ES-I3 (cell line): ENCODE measurements around the gene SRRM3.
"Not testable (repeated sequence)": the region's sequence is repeated elsewhere in the genome, so short reads cannot be mapped to it uniquely, and the experiment has no call there.

Source experiments
- H3K36me3 ChIP-seq: 2 replicates; pipeline ENCODE4 v1.6.1; 2013; ENCODE audit warnings: mild to moderate bottlenecking, low read length, control low read depth, moderate library complexity; ENCODE audit not compliant: insufficient read depth
- H3K4me1 ChIP-seq: 2 replicates; pipeline ENCODE4 v1.6.1; 2013; ENCODE audit warnings: mild to moderate bottlenecking, control low read depth, low read length; ENCODE audit not compliant: insufficient read depth
- H3K9ac ChIP-seq: 2 replicates; pipeline ENCODE4 v1.6.1; 2013; ENCODE audit warnings: low read depth, mild to moderate bottlenecking, low read length, moderate library complexity
- H3K9me3 ChIP-seq: 2 replicates; pipeline ENCODE4 v1.6.1; 2013; ENCODE audit warnings: mild to moderate bottlenecking, low read length, moderate library complexity; ENCODE audit not compliant: control insufficient read depth, insufficient read depth

SRRM3 gene

DNA sequence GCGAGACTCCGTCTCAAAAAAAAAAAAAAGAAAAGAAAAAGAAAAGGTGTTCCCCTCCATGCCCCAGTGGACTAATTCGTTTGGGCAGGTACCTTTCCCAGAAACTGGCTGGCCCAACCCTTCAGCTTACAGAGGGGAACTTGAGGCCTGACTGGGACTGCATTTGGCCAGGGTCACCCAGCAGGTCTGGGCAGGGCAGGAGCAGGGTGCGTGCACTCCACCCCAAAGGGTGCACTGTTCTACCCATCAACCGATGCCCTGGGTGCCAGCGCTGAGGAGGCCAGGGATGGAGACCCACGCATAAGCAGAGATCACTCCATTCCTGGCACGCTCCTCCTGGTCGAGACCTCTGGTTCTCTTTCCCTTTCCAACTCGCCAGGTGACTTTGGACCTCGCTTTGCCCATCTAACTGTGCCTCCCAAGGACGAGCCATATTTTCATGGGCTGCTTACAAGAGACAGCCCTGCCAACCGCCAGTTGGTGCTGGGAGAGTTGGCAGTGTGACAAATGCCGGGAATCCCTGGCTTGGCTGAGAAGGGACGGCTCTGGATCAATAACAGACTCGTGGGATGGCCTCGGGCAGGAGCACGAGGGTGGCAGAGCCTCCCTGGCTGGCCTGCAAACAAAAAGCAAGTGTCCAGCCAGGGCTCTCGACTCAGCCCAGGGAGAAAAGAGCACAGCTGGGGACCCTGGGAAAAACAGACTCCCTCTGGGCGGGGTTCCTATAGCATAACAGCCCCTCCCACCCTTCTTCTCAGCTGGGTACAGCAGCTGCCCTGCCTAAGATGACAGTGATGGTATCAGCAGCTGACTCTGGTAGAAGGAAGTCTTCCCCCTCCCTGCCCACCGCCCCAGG lies 108.6 kb downstream of the SRRM3 start:
- Histone ChIP-seq H3K9me3 (no peaks in the 10 kb centered on the region), H3K9ac (no peak overlapping the region), H3K4me1 (peaks cover 19% of the 10 kb centered on the region; the same call in 1 of the 2 replicates), H3K36me3 (no peaks in the 10 kb centered on the region)

DNA sequence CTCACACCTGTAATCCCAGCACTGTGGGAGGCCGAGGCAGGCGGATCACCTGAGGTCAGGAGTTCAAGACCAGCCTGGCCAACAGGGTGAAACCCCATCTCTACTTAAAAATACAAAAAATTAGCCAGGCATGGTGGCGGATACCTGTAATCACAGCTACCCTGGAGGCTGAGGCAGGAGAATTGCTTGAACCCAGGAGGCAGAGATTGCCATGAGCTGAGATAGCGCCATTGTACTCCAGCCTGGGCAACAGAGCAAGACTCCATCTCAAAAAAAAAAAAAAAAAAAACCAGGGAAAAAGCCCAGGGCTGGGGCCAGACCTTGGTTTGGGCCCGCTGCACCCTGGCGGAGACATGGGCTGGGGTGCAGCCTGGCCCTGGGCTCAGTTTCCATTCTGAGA lies 110.1 kb downstream of the SRRM3 start:
- H3K36me3 ChIP-seq, H3K9ac ChIP-seq, H3K9me3 ChIP-seq: not testable (repeated sequence)
- peaks cover 12% of the 10 kb centered on the region; the same call in 1 of the 2 replicates for H3K4me1 ChIP-seq

DNA sequence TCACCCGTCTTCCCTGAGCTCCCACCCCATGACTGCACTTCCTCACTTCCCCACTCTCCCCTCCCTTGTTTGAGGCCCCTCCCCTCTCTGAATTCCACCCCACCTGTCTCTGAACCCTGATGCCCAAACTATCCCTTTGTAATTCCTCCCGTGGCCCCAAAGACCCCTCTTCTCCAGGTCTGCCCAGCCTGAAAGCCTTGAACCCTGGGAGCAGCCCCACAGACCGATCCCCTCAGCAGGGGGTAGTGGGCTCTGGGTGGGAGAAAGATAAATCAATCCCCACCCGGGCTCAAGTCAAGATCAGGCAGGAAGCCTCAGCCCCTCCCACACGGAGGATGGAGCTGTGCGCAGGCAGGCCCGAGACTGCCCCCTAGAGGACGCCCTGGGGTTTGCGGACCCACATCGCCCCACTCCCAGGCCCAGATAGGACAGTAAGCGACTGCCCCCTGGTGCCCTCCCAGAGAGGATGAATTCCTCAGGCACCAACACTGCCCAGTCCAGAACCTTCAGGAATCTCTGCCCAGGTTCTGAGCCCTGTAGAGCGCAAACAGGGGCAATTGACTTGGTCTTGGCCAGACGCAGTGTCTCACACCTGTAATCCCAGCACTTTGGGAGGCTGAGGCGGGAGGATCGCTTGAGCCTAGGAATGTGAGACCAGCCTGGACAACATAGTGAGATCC lies 112.5 kb downstream of the SRRM3 start:
- no peaks in the 10 kb centered on the region for H3K36me3 ChIP-seq
- H3K4me1 ChIP-seq = peaks cover 14% of the 10 kb centered on the region; the same call in 1 of the 2 replicates
- no peaks in the 10 kb centered on the region for H3K9me3 ChIP-seq
- peak overlapping the region; percentile 55; the same call in 1 of the 2 replicates for H3K9ac ChIP-seq

DNA sequence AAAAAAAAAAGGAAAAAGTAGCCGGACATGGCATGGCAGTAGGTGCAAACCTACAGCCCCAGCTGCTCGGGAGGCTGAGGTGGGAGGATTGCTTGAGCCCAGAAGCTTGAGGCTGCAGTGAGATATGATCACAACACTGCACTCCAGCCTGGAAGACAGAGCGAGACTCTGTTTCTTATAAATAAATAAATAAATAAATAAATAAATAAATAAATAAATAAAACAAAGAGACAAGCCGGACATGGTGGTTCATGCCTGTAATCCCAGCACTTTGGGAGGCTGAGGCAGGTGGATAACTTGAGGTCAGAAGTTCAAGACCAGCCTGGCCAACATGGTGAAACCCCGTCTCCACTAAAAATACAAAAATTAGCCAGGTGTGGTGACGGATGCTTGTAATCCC lies 113.0 kb downstream of the SRRM3 start:
- H3K9ac ChIP-seq, H3K36me3 ChIP-seq, H3K9me3 ChIP-seq: not testable (repeated sequence)
- peaks cover 15% of the 10 kb centered on the region; the same call in 1 of the 2 replicates for H3K4me1 ChIP-seq

DNA sequence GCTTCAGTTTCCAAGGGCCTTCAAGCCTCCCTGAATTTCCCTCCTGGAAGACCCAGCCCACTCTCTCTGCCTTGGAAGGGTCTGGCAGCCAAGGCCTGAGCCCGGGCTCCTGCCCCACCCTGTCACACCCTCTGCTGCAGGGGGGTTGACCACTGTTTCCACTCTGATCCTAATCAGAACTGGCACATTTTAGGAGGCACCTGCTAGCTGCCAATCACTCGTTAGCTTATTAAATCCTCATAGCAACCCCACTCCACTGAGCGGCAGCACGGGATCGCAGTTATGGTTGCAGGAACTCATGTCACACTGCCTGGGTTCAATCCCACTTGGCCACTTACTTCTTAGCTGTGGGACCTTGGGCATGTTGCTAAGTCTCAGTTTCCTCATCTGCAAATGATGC lies 113.7 kb downstream of the SRRM3 start:
- no peaks in the 10 kb centered on the region for H3K36me3 ChIP-seq
- H3K9me3 ChIP-seq = no peaks in the 10 kb centered on the region
- peaks cover 15% of the 10 kb centered on the region; the same call in 1 of the 2 replicates for H3K4me1 ChIP-seq
- H3K9ac ChIP-seq = no peak overlapping the region

DNA sequence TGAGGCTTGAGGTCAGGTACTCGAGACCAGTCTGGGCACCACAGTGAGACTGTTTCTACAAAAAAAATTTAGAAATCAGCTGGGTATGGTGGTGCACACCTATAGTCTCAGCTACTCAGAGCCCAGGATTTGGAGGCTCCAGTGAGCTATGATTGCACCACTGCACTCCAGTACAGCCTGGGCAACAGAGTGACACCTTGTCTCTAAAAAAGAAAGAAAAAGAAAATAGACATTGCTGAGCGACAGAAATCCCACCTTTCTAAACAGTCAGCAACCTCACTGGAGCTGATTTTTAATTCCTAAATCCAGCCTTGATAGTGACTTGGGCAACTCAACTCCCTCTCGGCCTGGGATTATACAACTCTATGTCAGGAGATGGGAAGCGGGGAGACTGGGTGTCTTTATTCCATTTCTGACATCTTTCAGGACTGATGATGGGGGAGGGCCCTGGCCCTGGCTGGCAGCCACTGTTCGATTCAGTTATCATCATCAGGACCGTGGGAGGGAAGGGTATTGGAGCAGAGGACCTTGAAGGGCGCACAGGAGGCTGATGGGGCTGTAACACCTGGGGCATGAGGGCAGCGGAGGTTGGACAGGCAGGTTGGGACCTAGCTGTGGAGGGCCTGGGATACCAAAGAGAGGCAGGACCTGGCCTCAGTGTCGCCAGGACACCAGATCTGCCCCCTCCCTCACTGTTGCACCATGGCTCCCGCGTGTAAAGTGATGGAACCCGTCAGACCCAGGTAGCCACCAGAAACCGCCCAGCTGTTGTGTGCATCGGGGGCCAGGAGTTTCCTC lies 115.5 kb downstream of the SRRM3 start:
- Histone ChIP-seq H3K4me1 (peaks cover 15% of the 10 kb centered on the region; the same call in 1 of the 2 replicates), H3K36me3 (peaks cover 3% of the 10 kb centered on the region), H3K9ac (peak overlapping the region; percentile 77), H3K9me3 (no peaks in the 10 kb centered on the region)

DNA sequence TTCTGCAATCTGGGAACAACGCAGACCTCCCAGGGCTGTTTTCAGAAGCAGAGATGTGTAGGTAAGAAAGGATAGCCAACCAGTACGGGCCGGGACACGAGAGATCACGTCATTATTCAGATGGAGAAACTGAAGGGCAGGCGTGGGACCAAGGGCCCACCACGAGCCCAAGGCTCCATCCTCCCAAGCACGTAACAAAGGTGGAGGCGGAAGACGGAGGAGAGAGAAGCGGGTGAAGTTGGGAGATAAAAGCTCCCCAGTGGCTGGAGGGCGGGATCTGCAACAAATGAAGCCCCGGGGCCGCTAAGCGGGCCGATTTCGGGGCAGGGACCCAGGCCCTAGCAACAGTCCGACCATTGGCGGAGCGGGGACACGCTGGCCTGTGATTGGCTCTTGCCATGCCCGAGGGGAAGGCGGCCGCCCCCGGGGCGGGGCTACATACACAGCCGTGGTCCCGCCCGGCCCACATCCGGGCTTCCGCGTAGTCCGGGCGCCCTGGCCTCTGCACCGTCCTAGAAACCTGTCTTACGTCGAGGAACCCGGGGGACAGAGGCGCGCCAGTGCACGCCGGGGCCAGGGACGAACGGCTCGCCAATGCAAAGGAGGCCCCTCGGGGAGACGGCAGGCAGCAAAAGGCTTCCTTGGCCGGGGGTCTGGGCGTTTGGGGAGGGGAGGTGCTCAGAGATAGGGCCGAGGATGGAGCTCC lies 116.2 kb downstream of the SRRM3 start:
- H3K4me1 ChIP-seq = peaks cover 15% of the 10 kb centered on the region; the same call in 1 of the 2 replicates

DNA sequence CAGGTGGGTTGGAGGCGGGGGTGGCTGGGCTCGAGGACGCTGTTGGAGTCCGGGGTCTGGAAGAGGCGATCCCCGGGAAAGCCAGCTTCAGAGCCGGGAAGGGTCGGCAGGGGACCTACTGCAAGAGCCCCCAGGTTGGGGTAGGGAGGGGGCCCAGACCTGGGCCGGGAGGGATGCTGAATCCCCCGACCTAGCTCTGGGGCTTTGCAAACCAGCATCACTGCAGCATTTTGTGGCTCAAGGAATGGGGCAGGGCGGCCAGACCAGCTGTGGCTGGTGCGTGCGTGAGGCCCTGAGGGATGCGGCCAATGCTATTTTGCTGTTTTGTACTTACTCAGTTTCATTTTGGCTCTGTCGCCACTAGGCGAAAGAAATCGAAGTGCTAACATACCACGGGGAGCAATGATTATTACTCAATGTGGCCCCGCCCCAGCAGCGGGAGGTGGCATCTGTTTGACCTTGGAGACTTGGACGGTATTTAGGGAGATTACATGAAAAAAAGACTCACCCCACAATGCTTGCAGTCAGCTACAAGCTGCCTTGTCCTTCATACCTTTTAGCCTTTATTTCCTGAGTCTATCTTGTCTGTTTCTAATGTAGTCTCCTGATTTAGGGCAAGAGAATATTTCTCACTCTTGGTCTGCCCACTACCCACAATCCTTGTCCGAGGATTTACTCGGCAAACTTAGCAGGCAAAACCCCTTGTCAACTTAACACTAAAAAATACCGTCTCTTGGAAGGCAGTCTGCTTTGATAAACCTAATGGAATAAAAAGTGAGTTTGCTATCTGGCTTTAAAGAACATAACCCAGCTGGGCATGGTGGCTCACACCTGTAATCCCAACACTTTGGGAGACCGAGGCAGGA lies 117.0 kb downstream of the SRRM3 start:
- peaks cover 3% of the 10 kb centered on the region for H3K36me3 ChIP-seq

More for the DNA sequence above, 116.2 kb downstream of the SRRM3 start:
- Histone ChIP-seq H3K36me3 (peaks cover 3% of the 10 kb centered on the region), H3K9me3 (no peaks in the 10 kb centered on the region), H3K9ac (peak overlapping the region; percentile 77)

DNA sequence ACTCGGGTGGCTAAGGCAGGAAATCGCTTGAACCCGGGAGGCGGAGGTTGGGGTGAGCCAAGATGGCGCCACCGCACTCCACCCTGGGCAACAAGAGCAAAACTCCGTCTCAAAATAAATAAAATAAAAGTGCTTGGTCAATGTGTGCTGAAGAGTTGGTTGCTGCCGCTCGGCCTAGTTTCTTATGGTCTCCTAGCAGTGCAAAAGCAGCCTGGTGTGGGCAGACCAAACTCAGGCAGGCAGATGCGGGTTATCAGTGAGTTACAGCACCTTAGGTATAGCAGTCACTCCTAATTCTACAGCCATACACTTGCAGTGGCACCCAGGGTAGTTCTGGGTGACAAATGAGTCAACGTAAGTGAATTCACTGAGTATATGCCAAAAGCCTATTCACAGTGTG lies 123.4 kb downstream of the SRRM3 start:
- no peaks in the 10 kb centered on the region for H3K4me1 ChIP-seq
- H3K36me3 ChIP-seq = peaks cover 24% of the 10 kb centered on the region
- no peak overlapping the region for H3K9ac ChIP-seq
- H3K9me3 ChIP-seq = no peaks in the 10 kb centered on the region

More for the DNA sequence above, 117.0 kb downstream of the SRRM3 start:
- H3K9ac ChIP-seq = peak overlapping the region; percentile 77
- H3K4me1 ChIP-seq = peaks cover 14% of the 10 kb centered on the region; the same call in 1 of the 2 replicates
- no peaks in the 10 kb centered on the region for H3K9me3 ChIP-seq

DNA sequence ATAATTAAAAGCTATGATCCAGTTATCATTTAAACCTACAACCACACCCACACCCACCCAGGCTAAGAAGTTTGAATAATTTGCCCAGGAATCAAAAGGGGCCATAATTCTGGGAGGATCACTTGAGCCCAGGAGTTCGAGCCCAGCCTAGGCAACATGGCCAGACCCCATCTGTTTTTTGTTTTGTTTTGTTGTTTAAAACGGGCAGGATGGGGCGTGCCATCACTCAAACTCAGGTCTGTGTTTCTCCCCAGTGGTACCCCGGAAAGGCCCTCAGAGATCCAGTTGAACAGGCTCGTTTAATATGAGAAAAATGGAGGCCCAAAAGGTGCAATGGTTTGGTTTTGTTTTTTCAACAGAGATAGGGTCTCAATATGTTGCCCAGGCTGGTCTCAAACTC lies 124.1 kb downstream of the SRRM3 start:
- no peaks in the 10 kb centered on the region for H3K9me3 ChIP-seq
- no peak overlapping the region for H3K9ac ChIP-seq
- peaks cover 30% of the 10 kb centered on the region for H3K36me3 ChIP-seq
- H3K4me1 ChIP-seq = no peaks in the 10 kb centered on the region

DNA sequence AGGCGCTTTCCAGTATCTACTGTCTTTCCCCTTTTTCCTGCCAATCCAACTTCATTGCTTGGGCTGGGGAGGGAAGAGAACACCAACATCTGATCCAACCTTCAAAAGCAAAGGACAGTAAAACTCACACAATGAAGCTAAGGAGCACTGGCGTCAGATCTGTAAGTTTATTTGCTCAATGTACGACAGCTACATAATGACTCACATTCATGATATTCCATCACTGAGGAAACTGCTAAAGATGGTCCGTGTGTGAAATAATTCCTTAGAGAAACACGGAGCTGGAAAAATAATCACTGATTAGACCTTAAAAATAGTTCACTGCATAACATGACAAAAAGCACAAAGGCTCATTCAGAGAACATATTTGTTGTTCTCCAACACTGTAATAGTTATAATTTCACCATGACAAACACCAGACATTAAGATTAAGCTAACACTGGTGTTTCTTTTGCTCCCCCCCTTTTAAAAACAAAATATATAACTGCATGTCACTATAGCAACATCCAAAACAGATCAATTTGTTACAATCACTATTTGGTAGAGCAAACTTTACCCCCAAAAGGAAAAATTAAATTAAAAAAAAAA lies 125.0 kb downstream of the SRRM3 start:
- H3K9ac ChIP-seq = no peak overlapping the region
- no peaks in the 10 kb centered on the region for H3K4me1 ChIP-seq
- no peaks in the 10 kb centered on the region for H3K9me3 ChIP-seq
- peaks cover 29% of the 10 kb centered on the region for H3K36me3 ChIP-seq

DNA sequence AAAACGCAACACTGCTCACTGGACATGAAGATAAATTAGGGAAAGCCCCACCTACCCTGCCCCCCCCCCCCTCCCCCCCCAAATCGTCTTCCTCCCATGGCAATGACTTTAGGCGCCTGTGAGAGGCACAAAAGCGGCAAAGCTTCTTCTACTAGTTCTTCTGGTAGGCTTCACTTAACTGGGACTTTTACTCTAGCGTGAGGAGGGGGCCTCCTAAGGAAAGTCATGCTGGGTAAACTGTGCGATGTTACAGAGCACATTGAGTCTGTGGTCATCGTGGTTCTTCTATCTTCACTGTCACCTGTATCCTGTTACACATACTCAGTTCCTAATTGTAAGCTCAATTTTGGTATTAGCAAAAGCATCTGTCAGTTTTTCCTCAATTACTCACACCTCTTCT lies 125.9 kb downstream of the SRRM3 start:
- Histone ChIP-seq H3K36me3 (peaks cover 27% of the 10 kb centered on the region), H3K4me1 (no peaks in the 10 kb centered on the region), H3K9me3 (no peaks in the 10 kb centered on the region), H3K9ac (no peak overlapping the region)

DNA sequence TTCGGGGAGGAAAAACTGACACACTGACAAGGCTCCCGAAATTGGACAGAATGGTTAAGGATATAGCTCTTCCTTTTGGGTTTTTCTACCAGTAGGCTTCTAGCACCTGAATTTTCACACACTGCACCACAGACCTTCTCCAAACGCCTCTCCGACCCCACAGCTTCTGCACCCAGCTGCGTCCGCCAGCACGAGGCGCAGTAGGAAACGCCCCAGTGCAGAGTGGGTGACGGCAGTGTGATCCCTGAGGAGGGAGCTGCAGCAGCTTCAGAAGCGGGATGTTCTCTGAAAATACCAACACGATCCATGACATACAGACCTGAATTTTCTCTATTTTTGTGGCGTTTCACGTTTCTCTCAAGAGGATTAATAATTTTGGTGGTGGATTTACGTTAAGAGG lies 126.7 kb downstream of the SRRM3 start:
- H3K4me1 ChIP-seq = no peaks in the 10 kb centered on the region
- H3K9me3 ChIP-seq = no peaks in the 10 kb centered on the region
- peaks cover 27% of the 10 kb centered on the region for H3K36me3 ChIP-seq
- H3K9ac ChIP-seq = no peak overlapping the region
